GM12872 (cell line): ENCODE data around the gene PAQR7.

ENCODE experiments used
- TF ChIP-seq, protein P1 (sequence below): IDR thresholded peaks from 3 replicates; pipeline ENCODE4 v1.5.1; 2011; ENCODE audit warnings: low read depth, mild to moderate bottlenecking, low read length, moderate library complexity; ENCODE audit not compliant: insufficient read depth

Gene PAQR7

DNA sequence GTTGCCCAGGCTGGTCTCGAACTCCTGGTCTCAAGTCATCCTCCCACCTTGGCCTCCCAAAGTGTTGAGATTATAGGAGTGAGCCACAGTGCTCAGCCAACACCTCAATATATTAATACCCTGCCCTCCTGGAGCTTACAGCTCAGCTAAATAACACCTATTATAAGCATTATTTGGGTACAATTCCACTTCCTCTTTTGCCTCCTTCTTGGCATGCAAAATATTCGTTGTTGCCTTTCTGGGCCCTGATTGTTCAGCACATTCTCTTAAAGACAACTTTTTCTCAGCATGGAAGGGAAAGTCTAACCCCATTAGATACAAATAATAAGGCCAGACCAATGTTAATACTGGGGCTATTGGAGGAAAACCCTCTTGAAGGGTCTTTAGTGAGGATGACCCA, 2.8 kb downstream of the PAQR7 start:
- TF ChIP-seq, protein P1, sequence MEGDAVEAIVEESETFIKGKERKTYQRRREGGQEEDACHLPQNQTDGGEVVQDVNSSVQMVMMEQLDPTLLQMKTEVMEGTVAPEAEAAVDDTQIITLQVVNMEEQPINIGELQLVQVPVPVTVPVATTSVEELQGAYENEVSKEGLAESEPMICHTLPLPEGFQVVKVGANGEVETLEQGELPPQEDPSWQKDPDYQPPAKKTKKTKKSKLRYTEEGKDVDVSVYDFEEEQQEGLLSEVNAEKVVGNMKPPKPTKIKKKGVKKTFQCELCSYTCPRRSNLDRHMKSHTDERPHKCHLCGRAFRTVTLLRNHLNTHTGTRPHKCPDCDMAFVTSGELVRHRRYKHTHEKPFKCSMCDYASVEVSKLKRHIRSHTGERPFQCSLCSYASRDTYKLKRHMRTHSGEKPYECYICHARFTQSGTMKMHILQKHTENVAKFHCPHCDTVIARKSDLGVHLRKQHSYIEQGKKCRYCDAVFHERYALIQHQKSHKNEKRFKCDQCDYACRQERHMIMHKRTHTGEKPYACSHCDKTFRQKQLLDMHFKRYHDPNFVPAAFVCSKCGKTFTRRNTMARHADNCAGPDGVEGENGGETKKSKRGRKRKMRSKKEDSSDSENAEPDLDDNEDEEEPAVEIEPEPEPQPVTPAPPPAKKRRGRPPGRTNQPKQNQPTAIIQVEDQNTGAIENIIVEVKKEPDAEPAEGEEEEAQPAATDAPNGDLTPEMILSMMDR = no peak

DNA sequence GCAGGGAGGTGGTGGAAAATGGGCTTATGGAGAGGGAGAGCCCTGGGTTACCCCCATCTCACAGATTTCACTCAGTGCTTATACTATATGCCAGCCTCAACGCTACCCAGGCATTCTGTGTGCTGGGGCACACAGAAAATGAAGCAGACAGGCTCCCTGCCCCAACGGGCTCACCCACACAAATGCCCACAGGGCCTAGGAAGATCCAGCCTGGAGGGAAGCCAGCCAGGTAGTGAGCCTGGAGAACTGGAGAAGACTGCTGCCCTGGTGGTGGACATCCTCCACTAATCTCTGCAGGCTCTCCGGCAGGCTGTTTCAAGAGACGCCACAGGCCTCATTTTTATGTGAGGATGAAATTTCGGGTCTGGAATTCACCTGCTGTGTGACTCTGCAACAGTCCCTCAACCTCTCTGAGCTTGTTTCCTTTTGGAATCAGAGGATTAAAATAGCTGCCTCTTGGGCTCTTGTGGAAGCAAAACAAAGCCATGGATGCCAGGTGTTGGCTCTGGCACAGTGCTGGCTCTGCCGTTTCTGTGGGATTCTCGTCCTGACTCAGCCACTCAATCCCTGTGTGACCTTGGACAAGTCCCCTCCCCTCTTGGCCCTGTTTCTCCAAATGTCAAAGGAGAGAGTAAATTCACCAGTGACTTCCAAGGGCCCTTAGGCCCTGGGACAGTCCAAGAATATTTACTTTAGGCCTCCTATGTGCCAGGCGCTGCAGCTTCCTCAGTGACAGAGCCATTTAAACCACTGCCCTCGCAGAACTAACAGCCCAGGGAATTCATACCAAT, 3.6 kb downstream of the PAQR7 start:
- TF ChIP-seq, protein P1 = no peak

DNA sequence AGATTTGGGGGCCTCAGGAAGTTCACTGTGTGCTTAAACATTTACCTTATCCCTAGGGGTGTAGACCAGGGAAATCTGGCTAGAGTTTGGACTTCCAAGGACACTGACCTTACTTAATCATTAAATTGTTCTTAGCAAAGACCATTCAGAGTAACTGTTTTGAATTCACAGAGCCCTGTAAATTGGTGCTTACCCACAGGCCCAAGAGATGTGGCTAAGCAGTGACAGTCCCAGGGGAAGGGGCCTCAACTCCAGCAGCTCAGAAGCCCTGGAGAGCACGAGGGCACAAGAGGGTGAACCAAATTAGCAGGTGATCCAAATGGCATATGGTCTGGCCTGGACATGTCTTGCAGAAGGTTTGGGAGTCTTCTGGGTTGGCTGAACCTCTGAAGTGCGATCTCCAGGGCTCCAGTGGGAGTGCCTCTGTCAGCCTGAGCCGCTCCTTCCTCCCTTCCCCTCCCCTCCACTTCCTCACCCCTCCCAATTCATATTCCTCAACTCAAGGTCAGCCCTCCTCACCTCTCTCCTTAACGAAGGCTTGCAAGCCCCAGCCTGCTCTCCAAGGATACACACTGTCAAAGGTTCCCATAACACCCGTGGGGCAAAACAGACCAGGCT, 4.3 kb downstream of the PAQR7 start:
- TF ChIP-seq, protein P1 = no peak

DNA sequence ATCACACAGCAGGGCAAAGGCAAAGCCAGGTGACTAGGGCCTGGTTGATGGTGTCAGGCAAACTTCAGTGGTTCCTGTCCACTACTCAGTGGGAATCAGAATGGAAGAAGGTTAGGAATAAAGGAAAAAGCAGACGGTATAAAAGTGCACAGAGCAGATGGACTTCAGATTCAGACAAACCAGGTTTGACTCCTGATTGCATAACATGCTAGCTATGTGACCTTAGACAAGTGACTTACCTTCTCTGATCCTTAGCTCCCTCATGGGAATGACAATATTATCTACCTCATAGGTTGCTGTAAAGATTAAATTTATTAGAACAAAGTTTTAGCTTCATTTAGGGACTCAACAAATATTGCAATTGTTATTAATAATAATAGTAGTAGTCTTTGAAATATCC, 4.9 kb downstream of the PAQR7 start:
- TF ChIP-seq, protein P1 = no peak

DNA sequence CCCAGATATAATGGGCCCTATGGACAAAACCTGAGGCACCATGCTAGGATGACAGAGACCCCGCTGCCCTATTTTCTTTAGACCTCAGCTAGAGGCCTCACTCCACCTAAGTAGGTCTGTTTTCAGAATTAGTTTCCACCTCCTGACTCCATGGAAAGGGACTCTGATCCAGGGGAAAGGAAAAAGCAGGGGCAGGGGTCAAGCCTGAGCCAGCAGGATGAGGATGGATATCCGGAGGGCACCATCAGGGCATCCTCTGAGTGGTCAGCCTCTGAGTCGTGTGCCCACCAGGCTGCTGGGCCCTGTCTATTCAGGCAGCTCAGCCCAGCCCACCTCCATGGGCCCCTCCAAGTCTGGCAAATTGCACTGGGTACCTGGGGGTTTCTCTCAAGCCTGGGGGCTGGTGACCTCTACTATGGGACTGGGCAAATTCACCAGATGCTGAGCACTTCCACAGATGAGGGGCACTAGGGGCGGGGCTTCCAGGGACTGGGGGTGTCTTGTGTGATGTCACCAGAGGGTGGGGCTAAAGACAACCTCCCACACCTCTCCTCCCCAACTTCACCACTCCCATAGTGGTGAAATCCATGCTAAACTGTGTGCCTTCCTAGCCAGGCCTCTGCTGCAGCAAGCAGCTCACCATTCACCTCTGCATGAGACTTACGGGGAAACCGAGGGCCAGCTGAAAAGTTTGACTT, 5.5 kb downstream of the PAQR7 start:
- TF ChIP-seq, protein P1 = no peak

DNA sequence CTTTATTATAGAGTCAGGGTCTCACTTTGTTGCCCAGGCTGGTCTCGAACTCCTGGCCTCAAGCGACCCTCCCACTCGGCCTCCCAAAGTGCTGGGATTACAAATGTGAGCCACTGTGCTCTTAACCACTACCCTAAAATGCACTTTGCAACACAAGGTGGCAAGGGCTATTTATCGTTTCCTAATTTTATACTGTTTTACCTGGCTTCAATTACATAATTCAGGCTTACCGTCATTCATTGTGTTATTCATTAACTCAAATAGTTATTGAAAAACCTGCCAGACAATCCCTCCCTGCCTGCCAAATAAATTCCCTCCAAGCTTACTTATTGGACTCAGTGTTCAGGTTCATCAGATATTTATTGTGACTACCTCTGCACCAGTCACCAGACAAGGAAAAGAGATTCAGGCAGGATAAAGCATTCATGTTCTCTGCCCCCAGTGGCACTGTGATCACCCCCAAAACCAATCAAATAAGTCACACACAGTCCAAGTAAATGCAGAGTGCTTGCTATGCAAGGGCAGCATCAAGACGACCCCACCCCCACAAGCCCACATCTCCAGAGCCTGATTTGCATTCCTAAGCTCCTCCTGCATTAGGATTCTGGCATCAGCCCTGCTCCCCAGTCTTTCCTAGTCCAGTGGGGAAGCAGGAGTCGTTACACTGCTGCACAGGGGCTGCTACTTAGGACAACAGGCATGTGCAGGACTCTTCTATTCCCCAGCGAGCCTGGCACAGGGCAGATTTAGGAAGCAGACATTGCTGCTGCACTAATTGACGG, 8.1 kb downstream of the PAQR7 start:
- TF ChIP-seq, protein P1 = no peak

DNA sequence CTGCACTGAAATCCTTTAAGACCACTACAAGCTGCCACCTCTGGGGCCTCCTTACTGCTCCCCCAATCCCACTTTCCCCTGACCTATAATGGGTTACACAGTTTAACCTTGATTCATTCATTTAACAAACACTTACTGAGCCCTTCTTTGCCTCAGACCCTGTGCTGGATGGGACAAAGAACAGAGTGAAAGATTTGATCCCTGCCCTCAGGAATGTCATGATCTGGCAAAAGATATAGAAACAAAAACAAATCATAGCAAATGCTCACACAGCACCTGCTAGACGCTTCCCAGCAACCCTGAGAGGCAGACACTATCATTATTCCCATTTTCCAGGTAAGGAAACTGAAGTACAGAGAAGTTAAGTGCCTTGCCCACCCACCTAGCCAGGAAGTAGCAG, 9.2 kb downstream of the PAQR7 start:
- TF ChIP-seq, protein P1 = no peak
